Thoracic aorta (tissue), 2 donors: ENCODE measurements around the gene HSPA12A. TPM values are rescaled to one million over a fixed set of nuclear protein-coding genes. Genes with fewer than 3 reads are reported as not detected.

Source experiments
- ATAC-seq: fragments of 150-250 bp; one replicate; pipeline ENCODE4 v1.8.0; 2017; ENCODE audit warnings: low read depth; ENCODE audit not compliant: insufficient number of reproducible peaks, low FRiP score
- DNase-seq: peaks from one replicate; pipeline ENCODE4 v3.0.0-alpha.2; 2020; ENCODE audit warnings: low spot score
- H3K27ac ChIP-seq, 2 donors: fragments of 200-600 bp; sonication (generic); 1 replicate in 1 of 2; 2 replicates in 1 of 2; pipeline ENCODE4 v1.5.1; 2016; ENCODE audit warnings: mild to moderate bottlenecking in 2 of 2, moderate library complexity in 2 of 2
- H3K27me3 ChIP-seq: fragments of 200-600 bp; sonication (generic); replicated peaks from 2 replicates; pipeline ENCODE4 v1.6.0; 2016; ENCODE audit warnings: mild to moderate bottlenecking; ENCODE audit not compliant: insufficient read depth
- H3K36me3 ChIP-seq: fragments of 200-600 bp; sonication (generic); one replicate; pipeline ENCODE4 v1.5.1; 2016
- H3K4me1 ChIP-seq, 2 donors: fragments of 200-600 bp; sonication (generic); 1 replicate in 1 of 2; 2 replicates in 1 of 2; pipeline versions ENCODE4 v1.5.1 to v1.6.0; 2016; ENCODE audit warnings: low read depth in 2 of 2, mild to moderate bottlenecking in 1 of 2; ENCODE audit not compliant: control insufficient read depth in 1 of 2
- H3K4me3 ChIP-seq: fragments of 200-600 bp; sonication (generic); 2 replicates; pipeline ENCODE4 v1.5.1; 2016; ENCODE audit warnings: mild to moderate bottlenecking
- H3K9me3 ChIP-seq: fragments of 200-600 bp; sonication (generic); 2 replicates; pipeline ENCODE4 v1.5.1; 2016
- CTCF ChIP-seq: fragments of 200-600 bp; sonication (generic); IDR thresholded peaks from one replicate; pipeline ENCODE4 v1.5.1; 2019; ENCODE audit warnings: antibody characterized with exemption
- total RNA-seq, 2 donors: library from RNA; depleted of rRNA; stranded (reverse); fragments of >200 nt; gene quantifications; one replicate each; pipeline versions ENCODE4 v1.1.0 to v1.2.3, GENCODE V29; 2016

HSPA12A gene
- total RNA-seq, 2 donors from 2014 or later: 10.2 to 13.6 TPM

- H3K36me3 ChIP-seq: no peaks in the 10 kb centered on the region
- TF ChIP-seq CTCF: no peak
- no peaks in the 10 kb centered on the region for H3K4me1 ChIP-seq
- DNase-seq: no peak
- no peaks in the 10 kb centered on the region for H3K27me3 ChIP-seq
- no peak for ATAC-seq
- no peak overlapping the region for H3K4me3 ChIP-seq
- H3K9me3 ChIP-seq: no peaks in the 10 kb centered on the region
- no peak overlapping the region for H3K27ac ChIP-seq
Observed at GRCh38 chr10:116626815-116627214, 115.6 kb downstream of the HSPA12A start.

- Histone ChIP-seq H3K27ac (no peak overlapping the region), H3K36me3 (no peaks in the 10 kb centered on the region), H3K4me1 (no peaks in the 10 kb centered on the region), H3K27me3 (no peaks in the 10 kb centered on the region), H3K9me3 (no peaks in the 10 kb centered on the region), H3K4me3 (no peak overlapping the region)
- ATAC-seq: no peak
- no peak for DNase-seq
- no peak for TF ChIP-seq CTCF
Observed at GRCh38 chr10:116625845-116626244, 116.5 kb downstream of the HSPA12A start.

GRCh38 chr10:116621934-116622655 lies 120.3 kb downstream of the HSPA12A start:
- H3K27me3 ChIP-seq: no peaks in the 10 kb centered on the region
- no peak overlapping the region for H3K27ac ChIP-seq
- H3K4me1 ChIP-seq: no peaks in the 10 kb centered on the region
- H3K4me3 ChIP-seq: no peak overlapping the region
- H3K9me3 ChIP-seq: no peaks in the 10 kb centered on the region
- no peaks in the 10 kb centered on the region for H3K36me3 ChIP-seq
- TF ChIP-seq CTCF: no peak
- ATAC-seq (no peak), DNase-seq (no peak)

GRCh38 chr10:116621476-116621875 lies 120.9 kb downstream of the HSPA12A start:
- Histone ChIP-seq H3K4me1 (no peaks in the 10 kb centered on the region), H3K27me3 (no peaks in the 10 kb centered on the region), H3K4me3 (no peak overlapping the region), H3K36me3 (no peaks in the 10 kb centered on the region), H3K27ac (no peak overlapping the region), H3K9me3 (no peaks in the 10 kb centered on the region)
- DNase-seq: no peak
- ATAC-seq: no peak
- TF ChIP-seq CTCF: no peak

Other genes starting within 250 kb of the HSPA12A start
- gene PNLIP, start 196.6 kb downstream of the HSPA12A start, total RNA-seq: 1 to 10 TPM in 1 of 2 donors, not detected in 1; 1.7 TPM
- gene PNLIPRP1, start 151.6 kb downstream of the HSPA12A start, total RNA-seq: under 1 TPM in 1 of 2 donors, not detected in 1; 0.99 TPM
- 1 to 10 TPM in 1 of 2 donors, not detected in 1; 2.3 TPM for gene PNLIPRP2, start 121.6 kb downstream of the HSPA12A start, total RNA-seq
- gene ENO4, start 106.9 kb upstream of the HSPA12A start, total RNA-seq: under 1 TPM in 1 of 2 donors, not detected in 1; 0.54 TPM